DOHH2 (cell line): Measurements from ENCODE around the gene OPTC.

Source experiments
- H3F3A ChIP-seq: fragments of 200-600 bp; sonication (generic), shearing (Covaris generic); 2 replicates; pipeline ENCODE4 v1.6.0; 2016; ENCODE audit warnings: antibody characterized with exemption, mild to moderate bottlenecking; ENCODE audit not compliant: control insufficient read depth, insufficient read depth
- H3K27ac ChIP-seq: fragments of 200-600 bp; sonication (generic); 2 replicates; pipeline ENCODE4 v1.5.1; 2014; ENCODE audit warnings: low read depth, mild to moderate bottlenecking, low read length, moderate library complexity
- H3K27me3 ChIP-seq: fragments of 200-600 bp; sonication (generic); 2 replicates; pipeline ENCODE4 v1.6.1; 2014; ENCODE audit warnings: mild to moderate bottlenecking, low read length, mixed read lengths; ENCODE audit not compliant: control insufficient read depth
- H3K36me3 ChIP-seq: fragments of 200-600 bp; sonication (generic); 2 replicates; pipeline ENCODE4 v1.6.1; 2014; ENCODE audit warnings: mild to moderate bottlenecking, low read length, moderate library complexity, mixed read lengths; ENCODE audit not compliant: control insufficient read depth
- H3K4me1 ChIP-seq: fragments of 200-600 bp; sonication (generic); 2 replicates; pipeline ENCODE4 v1.6.1; 2014; ENCODE audit warnings: mild to moderate bottlenecking, low read length, mixed read lengths; ENCODE audit not compliant: control insufficient read depth
- H3K4me2 ChIP-seq: fragments of 200-600 bp; sonication (generic); 2 replicates; pipeline ENCODE4 v1.6.0; 2014; ENCODE audit warnings: mild to moderate bottlenecking, low read length, moderate library complexity
- H3K4me3 ChIP-seq: fragments of 200-600 bp; sonication (generic); 2 replicates; pipeline ENCODE4 v1.5.1; 2014; ENCODE audit warnings: mild to moderate bottlenecking, low read length, mixed read lengths
- H3K79me2 ChIP-seq: fragments of 200-600 bp; sonication (generic); 2 replicates; pipeline ENCODE4 v1.6.1; 2014; ENCODE audit warnings: mild to moderate bottlenecking, low read length, mixed read lengths; ENCODE audit not compliant: control insufficient read depth
- H3K9me2 ChIP-seq: fragments of 200-600 bp; sonication (generic); replicated peaks from 2 replicates; pipeline ENCODE4 v1.6.1; 2014; ENCODE audit warnings: mild to moderate bottlenecking, low read length, mixed read lengths; ENCODE audit not compliant: control insufficient read depth
- H3K9me3 ChIP-seq: fragments of 200-600 bp; sonication (generic); 2 replicates; pipeline ENCODE4 v1.6.1; 2014; ENCODE audit warnings: antibody characterized with exemption, low read length, mixed read lengths; ENCODE audit not compliant: control insufficient read depth, insufficient read depth
- H4K20me1 ChIP-seq: fragments of 200-600 bp; sonication (generic); 2 replicates; pipeline ENCODE4 v1.6.0; 2014; ENCODE audit warnings: low read depth, mild to moderate bottlenecking, antibody characterized with exemption, low read length, moderate library complexity; ENCODE audit not compliant: control insufficient read depth, insufficient read depth
- CTCF ChIP-seq: fragments of 200-600 bp; sonication (generic); IDR thresholded peaks from one replicate; pipeline ENCODE4 v1.5.1; 2014; ENCODE audit warnings: antibody characterized with exemption, mild to moderate bottlenecking, low read depth, low read length; ENCODE audit not compliant: poor library complexity, severe bottlenecking
- EZH2phosphoT487 ChIP-seq: fragments of 200-600 bp; sonication (generic); IDR thresholded peaks from 2 replicates; pipeline ENCODE4 v1.6.1; 2017; ENCODE audit warnings: borderline replicate concordance, mild to moderate bottlenecking, antibody characterized with exemption, low read length, moderate library complexity, mixed read lengths

Gene OPTC

GRCh38 chr1:203451836-203452784 is 41.8 kb upstream of the OPTC start:
- Histone ChIP-seq H3K27me3 (peaks cover 5% of the 10 kb centered on the region), H3K4me1 (peaks cover 44% of the 10 kb centered on the region), H4K20me1 (no peaks in the 10 kb centered on the region), H3K9me2 (no peaks in the 10 kb centered on the region), H3K27ac (peak overlapping the region; percentile 7; the same call in 1 of the 2 replicates), H3K4me3 (peak overlapping the region; percentile 10), H3K36me3 (no peaks in the 10 kb centered on the region), H3K9me3 (no peaks in the 10 kb centered on the region), H3K4me2 (peak overlapping the region; percentile 37), H3K79me2 (no peaks in the 10 kb centered on the region), H3F3A (no peaks in the 10 kb centered on the region)
- TF ChIP-seq EZH2phosphoT487: no peak

GRCh38 chr1:203453016-203453415 is 40.9 kb upstream of the OPTC start:
- H3K4me3 ChIP-seq: peak overlapping the region; percentile 10
- peaks cover 5% of the 10 kb centered on the region for H3K27me3 ChIP-seq
- H3K9me3 ChIP-seq: no peaks in the 10 kb centered on the region
- H4K20me1 ChIP-seq: no peaks in the 10 kb centered on the region
- no peaks in the 10 kb centered on the region for H3F3A ChIP-seq
- H3K9me2 ChIP-seq: no peaks in the 10 kb centered on the region
- TF ChIP-seq CTCF (no peak), EZH2phosphoT487 (no peak)
- peaks cover 49% of the 10 kb centered on the region for H3K4me1 ChIP-seq
- no peaks in the 10 kb centered on the region for H3K79me2 ChIP-seq
- no peaks in the 10 kb centered on the region for H3K36me3 ChIP-seq
- H3K27ac ChIP-seq: peak overlapping the region; percentile 7; the same call in 1 of the 2 replicates
- peak overlapping the region; percentile 37 for H3K4me2 ChIP-seq

DNA sequence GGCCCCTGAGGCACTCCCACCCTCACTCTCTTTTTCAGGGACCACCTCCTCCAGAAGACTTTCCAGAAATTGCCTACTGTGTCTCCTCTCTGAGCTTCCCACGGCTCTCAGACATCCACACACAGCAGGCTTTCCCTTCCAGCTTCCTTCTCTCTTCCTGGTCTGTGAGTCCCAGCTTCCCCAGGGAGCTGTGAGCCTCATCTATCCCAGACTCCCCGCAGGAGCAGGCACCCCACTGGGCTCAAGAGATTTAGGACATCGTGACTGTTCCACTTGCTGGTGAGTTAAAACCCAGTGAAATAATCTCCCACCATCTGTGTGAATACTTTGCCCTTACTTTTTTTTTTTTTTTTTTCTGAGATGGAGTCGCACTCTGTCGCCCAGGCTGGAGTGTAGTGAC is 40.3 kb upstream of the OPTC start:
- Histone ChIP-seq H3K9me3 (no peaks in the 10 kb centered on the region), H4K20me1 (no peaks in the 10 kb centered on the region), H3K36me3 (no peaks in the 10 kb centered on the region), H3K9me2 (no peaks in the 10 kb centered on the region), H3K4me1 (peaks cover 55% of the 10 kb centered on the region), H3F3A (no peaks in the 10 kb centered on the region), H3K27ac (no peak overlapping the region), H3K27me3 (peaks cover 5% of the 10 kb centered on the region), H3K4me3 (peak overlapping the region; percentile 18; the same call in 1 of the 2 replicates), H3K4me2 (peak overlapping the region; percentile 37), H3K79me2 (no peaks in the 10 kb centered on the region)
- TF ChIP-seq CTCF (no peak), EZH2phosphoT487 (no peak)

DNA sequence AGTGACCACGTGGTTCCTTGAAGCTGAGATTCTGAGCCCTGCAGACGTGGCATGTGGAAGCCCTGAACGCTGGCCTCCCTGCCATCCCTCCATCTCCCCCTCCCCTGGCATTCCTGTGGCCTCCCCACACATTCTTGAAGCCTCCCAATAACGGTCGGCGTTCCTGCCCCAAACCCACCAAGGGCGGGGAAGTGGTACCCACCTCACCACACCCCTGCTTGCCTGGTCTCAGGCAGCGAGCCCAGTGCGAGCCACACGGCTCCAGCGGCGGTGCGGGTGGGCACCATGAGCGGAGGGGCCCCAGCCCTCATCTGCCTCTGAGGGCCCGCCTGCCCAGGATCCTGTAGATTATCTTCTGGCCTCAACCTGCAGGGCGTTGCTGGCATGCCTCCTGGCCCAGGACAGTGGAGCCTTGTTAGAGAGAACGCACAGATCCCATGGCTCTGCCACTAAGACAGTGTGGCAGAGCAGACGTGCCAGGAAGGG is 38.9 kb upstream of the OPTC start:
- TF ChIP-seq EZH2phosphoT487 (no peak), CTCF (no peak)
- H3K27ac ChIP-seq: no peak overlapping the region
- peaks cover under 1% of the 10 kb centered on the region; the same call in 1 of the 2 replicates for H3K27me3 ChIP-seq
- H3F3A ChIP-seq: no peaks in the 10 kb centered on the region
- no peaks in the 10 kb centered on the region for H3K9me2 ChIP-seq
- no peak overlapping the region for H3K4me2 ChIP-seq
- H3K4me1 ChIP-seq: peaks cover 69% of the 10 kb centered on the region
- no peak overlapping the region for H3K4me3 ChIP-seq
- H3K9me3 ChIP-seq: no peaks in the 10 kb centered on the region
- no peaks in the 10 kb centered on the region for H4K20me1 ChIP-seq
- no peaks in the 10 kb centered on the region for H3K36me3 ChIP-seq
- H3K79me2 ChIP-seq: no peaks in the 10 kb centered on the region
